ENCODE measurements around the gene FSTL4.
A peak's percentile ranks its signal among the peaks of the same experiment; 100 is the strongest.
"Not testable (repeated sequence)": the region's sequence is repeated elsewhere in the genome, so short reads cannot be mapped to it uniquely, and the experiment has no call there.

FSTL4 gene

DNA sequence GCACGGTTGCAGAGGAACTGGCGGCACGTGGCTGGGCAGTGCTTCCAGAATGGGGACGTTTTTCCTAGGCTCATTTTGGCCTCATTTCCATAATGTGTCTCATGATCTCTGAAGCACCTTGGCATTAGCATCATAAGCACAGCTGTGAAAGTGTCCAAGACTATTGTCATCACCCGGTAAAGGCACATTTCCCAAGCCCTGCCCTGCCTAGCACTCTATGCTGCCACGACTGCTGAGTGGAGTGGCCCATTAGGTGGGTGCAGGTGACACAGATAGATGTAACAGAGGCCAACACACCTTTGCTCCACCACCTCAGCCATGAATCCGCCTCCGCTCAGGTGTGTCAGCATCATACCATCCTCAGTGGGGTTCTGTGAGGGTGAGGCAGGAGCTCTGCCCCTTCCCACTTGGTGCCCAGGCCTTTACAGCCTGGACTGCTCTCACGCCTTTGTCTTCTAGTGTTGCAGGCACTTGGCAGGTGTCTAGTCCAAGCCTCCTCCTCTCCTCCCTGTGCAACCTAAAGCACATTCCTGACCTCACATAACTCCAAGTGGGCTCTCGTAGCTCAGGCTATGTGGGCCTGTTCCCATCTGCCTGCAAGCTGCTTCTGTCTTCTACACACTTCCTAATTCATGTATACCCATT, 213.0 kb downstream of the FSTL4 start:
- DNase-seq: no peak

DNA sequence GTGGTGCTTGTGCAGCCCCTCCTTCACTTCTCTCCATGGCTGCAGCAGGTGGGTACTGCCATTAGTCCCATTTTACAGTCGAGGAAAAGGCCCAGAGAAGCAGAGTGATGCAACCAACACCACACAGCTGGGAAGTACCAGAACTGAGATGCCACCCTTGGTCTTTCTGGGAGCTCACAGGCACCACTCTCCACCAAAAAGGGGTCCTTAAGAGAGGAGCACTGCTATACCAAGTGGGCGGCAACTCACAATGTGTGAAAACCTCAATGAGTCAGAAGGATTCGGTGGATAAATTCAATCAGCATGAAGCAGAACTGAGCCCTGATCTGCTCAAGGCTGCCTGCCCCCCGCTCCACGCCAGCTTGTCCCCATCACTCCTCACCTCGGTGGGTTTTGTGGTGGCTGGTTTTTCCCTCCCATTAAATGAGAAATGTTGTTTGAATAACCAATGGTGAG, 213.7 kb downstream of the FSTL4 start:
- DNase-seq: no peak

GRCh38 chr5:133397990-133398645, 214.2 kb downstream of the FSTL4 start:
- DNase-seq: no peak

- no peak for DNase-seq
Measured at GRCh38 chr5:133397348-133397747, 215.0 kb downstream of the FSTL4 start.

DNA sequence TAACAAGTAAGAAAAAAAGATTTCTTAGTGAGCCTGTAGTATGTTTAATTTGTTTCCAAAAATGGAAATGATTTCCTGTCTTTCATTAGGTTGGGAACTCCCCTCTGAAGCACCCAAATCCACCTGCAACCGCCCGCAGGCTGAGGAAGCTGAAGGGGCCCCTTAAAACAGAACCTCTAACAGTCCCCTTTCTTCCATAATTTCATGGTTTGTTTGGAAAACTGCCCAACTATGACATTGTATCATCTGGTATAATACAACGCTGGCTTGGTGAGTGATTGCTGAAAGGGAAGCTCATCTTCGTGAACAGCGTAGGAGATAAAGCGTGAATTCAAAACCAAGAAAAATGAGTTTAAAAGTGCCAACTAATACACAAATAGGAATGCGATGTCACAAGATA, 215.5 kb downstream of the FSTL4 start:
- peak; percentile 12 for DNase-seq

- no peak for DNase-seq
Measured at GRCh38 chr5:133396187-133396741, 216.1 kb downstream of the FSTL4 start.

GRCh38 chr5:133395207-133395606, 217.1 kb downstream of the FSTL4 start:
- DNase-seq: not testable (repeated sequence)

DNA sequence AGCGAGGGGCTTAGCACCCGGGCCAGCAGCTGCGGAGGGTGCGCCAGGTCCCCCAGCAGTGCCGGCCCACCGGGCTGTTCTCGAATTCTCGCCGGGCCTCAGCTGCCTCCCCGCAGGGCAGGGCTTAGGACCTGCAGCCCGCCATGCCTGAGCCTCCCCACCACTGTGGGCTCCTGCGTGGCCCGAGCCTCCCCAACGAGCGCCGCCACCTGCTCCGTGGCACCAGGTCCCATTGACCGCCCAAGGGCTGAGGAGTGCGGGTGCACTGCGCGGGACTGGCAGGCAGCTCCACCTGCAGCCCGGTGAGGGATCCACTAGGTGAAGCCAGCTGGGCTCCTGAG, 217.9 kb downstream of the FSTL4 start:
- DNase-seq: not testable (repeated sequence)

DNA sequence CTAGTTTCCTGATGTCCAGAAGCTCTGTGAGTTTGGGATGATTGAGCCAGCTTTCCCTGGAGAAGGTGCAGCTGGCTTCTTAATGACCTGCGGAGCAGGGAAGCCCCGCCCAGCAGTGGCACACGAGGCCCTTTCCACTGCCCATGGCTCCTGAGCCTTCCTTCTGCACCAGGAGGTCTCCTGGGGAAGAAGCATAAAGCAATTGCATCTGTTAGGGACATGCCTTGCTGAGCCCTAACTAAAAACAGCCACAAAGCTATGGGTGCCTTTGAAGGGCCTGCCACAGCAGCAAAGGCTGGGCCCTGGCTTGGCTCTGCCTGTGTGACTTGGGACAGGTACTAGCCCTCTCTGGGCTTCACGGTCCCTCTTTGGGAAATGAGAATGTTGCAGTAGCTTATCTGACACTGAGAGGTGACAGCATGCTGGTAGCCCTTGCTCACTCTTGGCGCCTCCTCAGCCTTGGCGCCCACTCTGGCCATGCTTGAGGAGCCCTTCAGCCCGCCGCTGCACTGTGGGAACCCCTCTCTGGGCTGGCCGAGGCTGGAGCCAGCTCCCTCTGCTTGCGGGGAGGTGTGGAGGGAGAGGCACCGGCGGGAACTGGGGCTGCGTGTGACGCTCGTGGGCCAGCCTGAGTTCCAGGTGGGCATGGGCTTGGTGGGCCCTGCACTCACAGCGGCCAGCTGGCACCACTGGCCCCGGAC, 218.4 kb downstream of the FSTL4 start:
- DNase-seq: no peak

DNA sequence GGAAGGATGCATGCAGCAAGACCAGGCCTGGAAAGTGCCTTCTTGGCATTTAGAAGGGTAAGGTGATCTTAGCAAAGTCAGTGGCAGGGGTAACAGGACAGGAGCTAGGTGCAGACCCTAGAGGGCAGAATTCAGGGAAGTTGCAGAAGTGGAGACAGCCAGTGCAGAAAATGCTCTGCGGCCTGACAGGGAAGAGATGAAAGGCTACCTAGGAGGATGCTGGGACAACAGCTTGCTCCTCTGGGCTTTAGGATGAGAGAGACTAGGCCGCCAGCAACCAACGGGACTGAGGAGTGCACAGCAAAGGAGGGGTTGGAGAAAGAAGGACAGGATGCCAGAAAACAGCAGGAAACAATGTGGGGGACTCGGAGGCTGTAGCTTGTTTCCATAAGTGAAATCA, 219.9 kb downstream of the FSTL4 start:
- DNase-seq: no peak

- DNase-seq: no peak
Measured at GRCh38 chr5:133391354-133392136, 220.8 kb downstream of the FSTL4 start.

- DNase-seq: no peak
Measured at GRCh38 chr5:133390416-133391353, 221.7 kb downstream of the FSTL4 start.

- no peak for DNase-seq
Measured at GRCh38 chr5:133389066-133389590, 223.2 kb downstream of the FSTL4 start.

- DNase-seq: no peak
Measured at GRCh38 chr5:133387621-133388020, 224.7 kb downstream of the FSTL4 start.

DNA sequence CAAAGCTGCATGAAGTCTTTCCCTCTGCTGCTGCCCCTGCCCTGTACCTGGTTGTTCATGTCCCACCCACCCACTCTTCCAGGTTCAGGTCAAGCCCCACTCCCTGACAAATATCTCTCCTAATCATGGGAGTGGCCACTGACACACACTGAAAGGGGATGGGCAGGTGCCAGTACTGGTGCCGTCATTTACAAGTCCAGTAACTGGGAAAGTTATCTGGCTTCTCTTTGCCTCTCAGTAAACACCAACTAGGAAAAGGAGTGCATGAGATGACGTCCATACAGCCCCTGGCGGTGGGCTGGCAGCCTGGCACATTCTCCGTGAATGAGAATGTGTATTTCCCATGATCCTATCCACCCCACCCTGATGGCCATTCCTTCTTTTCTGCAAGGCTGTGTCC, 225.2 kb downstream of the FSTL4 start:
- no peak for DNase-seq

- no peak for DNase-seq
Measured at GRCh38 chr5:133386662-133387061, 225.7 kb downstream of the FSTL4 start.

DNA sequence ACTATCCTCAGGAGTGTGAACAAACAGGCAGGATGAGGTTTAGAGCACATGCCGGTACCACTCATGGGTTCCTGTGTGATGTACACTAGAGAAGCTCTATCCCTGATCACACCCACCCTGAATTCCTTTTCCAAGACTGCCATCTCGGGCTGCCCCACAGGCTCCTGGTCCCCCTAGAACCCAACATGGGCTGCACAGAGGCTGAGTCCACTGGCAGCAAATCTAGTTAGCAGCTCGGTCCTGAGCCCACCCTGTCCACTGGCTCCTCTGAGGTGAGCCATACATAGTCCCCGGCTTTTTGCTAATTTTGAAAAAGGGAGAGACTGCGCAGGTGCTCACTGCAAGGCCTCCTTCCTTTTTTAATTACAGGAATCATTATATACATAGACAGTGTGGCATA, 227.0 kb downstream of the FSTL4 start:
- no peak for DNase-seq

GRCh38 chr5:133384903-133385302, 227.4 kb downstream of the FSTL4 start:
- DNase-seq: no peak

- DNase-seq: no peak
Measured at GRCh38 chr5:133384120-133384855, 228.1 kb downstream of the FSTL4 start.

GRCh38 chr5:133383580-133383939, 228.8 kb downstream of the FSTL4 start:
- no peak for DNase-seq
